ENCODE results near the gene NDUFB2.
A peak's percentile ranks its signal among the peaks of the same experiment; 100 is the strongest.

DNA sequence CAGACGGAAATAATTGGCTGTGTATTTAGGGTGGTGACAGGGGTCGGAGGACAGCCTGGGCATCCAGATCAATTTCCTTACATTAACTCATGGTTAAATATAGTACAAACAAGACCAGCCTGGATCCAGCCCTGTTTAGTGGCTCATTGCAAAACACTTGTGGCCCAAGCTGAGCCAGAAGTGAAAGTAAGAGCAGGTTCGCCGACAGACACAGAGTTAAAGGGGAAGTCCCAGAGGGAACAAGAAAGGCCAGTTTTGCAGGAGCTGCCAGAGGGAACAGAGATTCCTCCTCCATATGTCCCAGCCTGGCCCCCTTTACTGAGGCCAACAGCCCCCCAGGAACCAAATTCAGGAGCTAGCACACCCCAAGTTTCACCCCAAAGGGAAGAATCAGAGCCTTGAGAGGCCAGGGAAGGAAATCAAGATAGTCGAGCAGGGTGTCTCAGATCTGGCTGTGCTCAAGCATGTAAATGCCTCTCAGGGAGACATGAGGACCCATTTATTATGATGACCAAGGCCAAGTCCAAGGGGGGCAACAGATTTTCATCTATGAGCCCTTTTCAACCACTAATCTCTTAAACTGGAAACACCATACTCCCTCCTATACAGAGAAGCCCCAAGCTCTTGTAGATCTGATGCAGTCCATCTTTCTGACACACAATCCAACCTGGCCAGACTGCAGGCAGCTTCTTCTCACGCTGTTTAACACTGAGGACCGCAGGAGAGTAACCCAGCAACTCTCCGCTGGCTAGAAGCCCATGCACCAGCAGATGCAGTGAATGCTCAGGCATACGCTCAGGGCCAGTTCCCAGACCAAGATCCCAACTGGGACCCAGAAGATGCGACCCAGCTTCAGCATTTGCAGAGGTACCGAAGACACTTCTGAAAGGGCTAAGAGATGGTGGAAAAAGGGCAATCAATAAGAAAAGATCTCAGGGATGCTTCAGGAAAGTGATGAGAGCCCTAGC lies 39.7 kb upstream of the NDUFB2 start:
- TF ChIP-seq, protein P1, sequence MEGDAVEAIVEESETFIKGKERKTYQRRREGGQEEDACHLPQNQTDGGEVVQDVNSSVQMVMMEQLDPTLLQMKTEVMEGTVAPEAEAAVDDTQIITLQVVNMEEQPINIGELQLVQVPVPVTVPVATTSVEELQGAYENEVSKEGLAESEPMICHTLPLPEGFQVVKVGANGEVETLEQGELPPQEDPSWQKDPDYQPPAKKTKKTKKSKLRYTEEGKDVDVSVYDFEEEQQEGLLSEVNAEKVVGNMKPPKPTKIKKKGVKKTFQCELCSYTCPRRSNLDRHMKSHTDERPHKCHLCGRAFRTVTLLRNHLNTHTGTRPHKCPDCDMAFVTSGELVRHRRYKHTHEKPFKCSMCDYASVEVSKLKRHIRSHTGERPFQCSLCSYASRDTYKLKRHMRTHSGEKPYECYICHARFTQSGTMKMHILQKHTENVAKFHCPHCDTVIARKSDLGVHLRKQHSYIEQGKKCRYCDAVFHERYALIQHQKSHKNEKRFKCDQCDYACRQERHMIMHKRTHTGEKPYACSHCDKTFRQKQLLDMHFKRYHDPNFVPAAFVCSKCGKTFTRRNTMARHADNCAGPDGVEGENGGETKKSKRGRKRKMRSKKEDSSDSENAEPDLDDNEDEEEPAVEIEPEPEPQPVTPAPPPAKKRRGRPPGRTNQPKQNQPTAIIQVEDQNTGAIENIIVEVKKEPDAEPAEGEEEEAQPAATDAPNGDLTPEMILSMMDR (IDR thresholded peaks at IDR 0.05) = no peak
- TF ChIP-seq POLR2A (IDR thresholded peaks at IDR 0.05) (no peak), POLR2AphosphoS5 (IDR thresholded peaks at IDR 0.05; ENCODE audit: insufficient read depth in 1 of 2, low read depth in 1 of 2) (peak in 1 of 2 donors; percentile 65)
